ENCODE measurements around the gene PCP4L1. TPM values are rescaled to one million over a fixed set of nuclear protein-coding genes. Genes with fewer than 3 reads are reported as not detected.

Gene PCP4L1
- total RNA-seq, 2 experiments from 2014 or later = not detected

- CTCF ChIA-PET = no interaction called here
- ATAC-seq (ENCODE audit: poor library complexity) = no peak
- H3K27ac Mint-ChIP-seq = no peak overlapping the region
Observed at GRCh38 chr1:161297415-161297814, 38.9 kb downstream of the PCP4L1 start.

GRCh38 chr1:161298116-161298515 lies 39.6 kb downstream of the PCP4L1 start:
- intact Hi-C loops (cut with DNase I, micrococcal nuclease) = no loop called here
- POLR2A ChIA-PET = no interaction called here
- H3K27me3 Mint-ChIP-seq = no peaks in the 10 kb centered on the region
- H3K4me1 Mint-ChIP-seq (ENCODE audit: low read depth) = peaks cover 8% of the 10 kb centered on the region
- peaks cover 10% of the 10 kb centered on the region for H3K36me3 Mint-ChIP-seq (ENCODE audit: low read depth)
- Histone ChIP-seq H3K4me1 (ENCODE audit: insufficient read depth, low read length) (no peaks in the 10 kb centered on the region), H3K4me3 (ENCODE audit: low read length) (no peak overlapping the region), H3K9me3 (ENCODE audit: control insufficient read depth in 1 of 2, insufficient read depth in 1 of 2, low read length in 2 of 2) (no peaks in the 10 kb centered on the region), H3K27me3 (ENCODE audit: control insufficient read depth in 1 of 2, insufficient read depth in 2 of 2, low read length in 2 of 2) (no peaks in the 10 kb centered on the region), H3K36me3 (ENCODE audit: insufficient read depth, low read length) (no peaks in the 10 kb centered on the region), H3K27ac (ENCODE audit: low read depth in 1 of 2, low read length in 2 of 2) (no peak overlapping the region)
- no peak for ATAC-seq (ENCODE audit: poor library complexity)
- TF ChIP-seq, protein P1, sequence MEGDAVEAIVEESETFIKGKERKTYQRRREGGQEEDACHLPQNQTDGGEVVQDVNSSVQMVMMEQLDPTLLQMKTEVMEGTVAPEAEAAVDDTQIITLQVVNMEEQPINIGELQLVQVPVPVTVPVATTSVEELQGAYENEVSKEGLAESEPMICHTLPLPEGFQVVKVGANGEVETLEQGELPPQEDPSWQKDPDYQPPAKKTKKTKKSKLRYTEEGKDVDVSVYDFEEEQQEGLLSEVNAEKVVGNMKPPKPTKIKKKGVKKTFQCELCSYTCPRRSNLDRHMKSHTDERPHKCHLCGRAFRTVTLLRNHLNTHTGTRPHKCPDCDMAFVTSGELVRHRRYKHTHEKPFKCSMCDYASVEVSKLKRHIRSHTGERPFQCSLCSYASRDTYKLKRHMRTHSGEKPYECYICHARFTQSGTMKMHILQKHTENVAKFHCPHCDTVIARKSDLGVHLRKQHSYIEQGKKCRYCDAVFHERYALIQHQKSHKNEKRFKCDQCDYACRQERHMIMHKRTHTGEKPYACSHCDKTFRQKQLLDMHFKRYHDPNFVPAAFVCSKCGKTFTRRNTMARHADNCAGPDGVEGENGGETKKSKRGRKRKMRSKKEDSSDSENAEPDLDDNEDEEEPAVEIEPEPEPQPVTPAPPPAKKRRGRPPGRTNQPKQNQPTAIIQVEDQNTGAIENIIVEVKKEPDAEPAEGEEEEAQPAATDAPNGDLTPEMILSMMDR (IDR thresholded peaks at IDR 0.05) = no peak
- H3K9me3 Mint-ChIP-seq = no peaks in the 10 kb centered on the region
- no peak overlapping the region for H3K27ac Mint-ChIP-seq
- no peak overlapping the region for H3K4me3 Mint-ChIP-seq
- CTCF ChIA-PET = no interaction called here
- no peak for DNase-seq

More at GRCh38 chr1:161297415-161297814, 38.9 kb downstream of the PCP4L1 start:
- Histone ChIP-seq H3K27me3 (ENCODE audit: control insufficient read depth in 1 of 2, insufficient read depth in 2 of 2, low read length in 2 of 2) (no peaks in the 10 kb centered on the region), H3K27ac (ENCODE audit: low read depth in 1 of 2, low read length in 2 of 2) (no peak overlapping the region), H3K36me3 (ENCODE audit: insufficient read depth, low read length) (no peaks in the 10 kb centered on the region), H3K4me3 (ENCODE audit: low read length) (no peak overlapping the region), H3K9me3 (ENCODE audit: control insufficient read depth in 1 of 2, insufficient read depth in 1 of 2, low read length in 2 of 2) (no peaks in the 10 kb centered on the region), H3K4me1 (ENCODE audit: insufficient read depth, low read length) (no peaks in the 10 kb centered on the region)
- H3K9me3 Mint-ChIP-seq = no peaks in the 10 kb centered on the region
- POLR2A ChIA-PET = no interaction called here
- intact Hi-C loops (cut with DNase I, micrococcal nuclease) = no loop called here
- peaks cover 5% of the 10 kb centered on the region for H3K4me1 Mint-ChIP-seq (ENCODE audit: low read depth)
- H3K36me3 Mint-ChIP-seq (ENCODE audit: low read depth) = peaks cover 10% of the 10 kb centered on the region
- no peak overlapping the region for H3K4me3 Mint-ChIP-seq
- no peak for DNase-seq
- TF ChIP-seq, protein P1 (IDR thresholded peaks at IDR 0.05) = no peak
- no peaks in the 10 kb centered on the region for H3K27me3 Mint-ChIP-seq

GRCh38 chr1:161299347-161299746 lies 40.8 kb downstream of the PCP4L1 start:
- Mint-ChIP-seq H3K4me3 (no peak overlapping the region), H3K4me1 (ENCODE audit: low read depth) (peaks cover 20% of the 10 kb centered on the region), H3K36me3 (ENCODE audit: low read depth) (peaks cover 13% of the 10 kb centered on the region), H3K9me3 (no peaks in the 10 kb centered on the region), H3K27me3 (no peaks in the 10 kb centered on the region), H3K27ac (no peak overlapping the region)
- Histone ChIP-seq H3K4me3 (ENCODE audit: low read length) (no peak overlapping the region), H3K27me3 (ENCODE audit: control insufficient read depth in 1 of 2, insufficient read depth in 2 of 2, low read length in 2 of 2) (no peaks in the 10 kb centered on the region), H3K27ac (ENCODE audit: low read depth in 1 of 2, low read length in 2 of 2) (no peak overlapping the region), H3K36me3 (ENCODE audit: insufficient read depth, low read length) (no peaks in the 10 kb centered on the region), H3K4me1 (ENCODE audit: insufficient read depth, low read length) (no peaks in the 10 kb centered on the region), H3K9me3 (ENCODE audit: control insufficient read depth in 1 of 2, insufficient read depth in 1 of 2, low read length in 2 of 2) (no peaks in the 10 kb centered on the region)
- POLR2A ChIA-PET = no interaction called here
- TF ChIP-seq, protein P1 (IDR thresholded peaks at IDR 0.05) = no peak
- ATAC-seq (ENCODE audit: poor library complexity) (no peak), DNase-seq (no peak)
- CTCF ChIA-PET = no interaction called here
- intact Hi-C loops (cut with DNase I, micrococcal nuclease) = no loop called here
